GM12878 (cell line): Measurements from ENCODE around the gene SMO. TPM values are rescaled to one million over a fixed set of nuclear protein-coding genes. Genes with fewer than 3 reads are reported as not detected.

Experiments used
- ATAC-seq: fragments of 200-7000 bp; cut with Tn5 transposase; 3 replicates; pipeline ENCODE4 v1.9.1; 2020; ENCODE audit warnings: mild to moderate bottlenecking, moderate library complexity
- BruUV-seq: library from RNA; stranded (reverse); fragments of 400-500 nt; replicated peaks from 2 replicates; lab custom pipeline; 2021; lab: Mats Ljungman, UMichigan
- CTCF ChIA-PET: fragments of 300-600 bp; sonication (Branson Sonifier 250); formaldehyde crosslinking; extraction: SDS; loops from one replicate; lab custom pipeline; 2021; ENCODE audit warnings: inconsistent platforms; lab: Yijun Ruan, JAX
- POLR2A ChIA-PET: fragments of 350-600 bp; formaldehyde crosslinking; extraction: SDS; loops from one replicate; lab custom pipeline; 2021; ENCODE audit warnings: inconsistent platforms; lab: Charles Lee
- RAD21 ChIA-PET: fragments of 300-600 bp; sonication (Branson Sonifier 250); formaldehyde crosslinking; loops from one replicate; lab custom pipeline; 2023; ENCODE audit warnings: antibody characterized with exemption; ENCODE audit not compliant: unreplicated experiment; lab: Charles Lee
- SMC1A ChIA-PET: fragments of 300-600 bp; sonication (Branson Sonifier 250); formaldehyde crosslinking; loops from one replicate; lab custom pipeline; 2023; ENCODE audit not compliant: unreplicated experiment, uncharacterized antibody; lab: Charles Lee
- DNase-seq: peaks from one replicate; pipeline ENCODE4 v3.0.0-alpha.2; 2011; ENCODE audit warnings: low read depth, low spot score
- FAIRE-seq: peaks from 3 replicates; lab custom pipeline; 2011; peaks lifted over from hg19 to GRCh38; lab: Jason Lieb, UNC
- H2AFZ ChIP-seq: 2 replicates; pipeline ENCODE4 v1.6.0; 2011; ENCODE audit warnings: low read depth, low read length, control low read depth; ENCODE audit not compliant: control insufficient read depth
- H3K27ac ChIP-seq: 2 replicates; pipeline ENCODE4 v1.5.1; 2011; ENCODE audit warnings: control low read depth; ENCODE audit not compliant: control insufficient read depth, insufficient read depth
- H3K27me3 ChIP-seq, 2 experiments: replicated peaks in 1 of 2; 2 replicates each; pipeline versions ENCODE4 v1.6.0 to v1.6.1; 2011; ENCODE audit warnings: low read length in 1 of 2; ENCODE audit not compliant: control insufficient read depth in 2 of 2, insufficient read depth in 2 of 2
- H3K36me3 ChIP-seq, 2 experiments: 2 replicates each; pipeline ENCODE4 v1.5.1; 2011; ENCODE audit warnings: low read length in 1 of 2; ENCODE audit not compliant: control insufficient read depth in 2 of 2, insufficient read depth in 2 of 2
- H3K4me1 ChIP-seq: 2 replicates; pipeline ENCODE4 v1.6.1; 2011; ENCODE audit warnings: mild to moderate bottlenecking, low read length, moderate library complexity, mixed read lengths; ENCODE audit not compliant: control insufficient read depth, insufficient read depth
- H3K4me2 ChIP-seq: 2 replicates; pipeline ENCODE4 v1.6.0; 2011; ENCODE audit warnings: control low read depth; ENCODE audit not compliant: control insufficient read depth, insufficient read depth
- H3K4me3 ChIP-seq: fragments of 200-600 bp; sonication (generic); 2 replicates; pipeline ENCODE4 v1.5.1; 2016
- H3K79me2 ChIP-seq: 2 replicates; pipeline ENCODE4 v1.6.0; 2011; ENCODE audit warnings: low read length; ENCODE audit not compliant: control insufficient read depth, insufficient read depth
- H3K9ac ChIP-seq: 2 replicates; pipeline ENCODE4 v1.8.0; 2011; ENCODE audit warnings: low read length, control low read depth, mixed read lengths; ENCODE audit not compliant: control insufficient read depth, insufficient read depth
- H3K9me3 ChIP-seq: replicated peaks from 3 replicates; pipeline ENCODE4 v1.5.1; 2011; ENCODE audit warnings: mild to moderate bottlenecking, low read length; ENCODE audit not compliant: control insufficient read depth, insufficient read depth
- H4K20me1 ChIP-seq: 2 replicates; pipeline ENCODE4 v1.6.0; 2011; ENCODE audit not compliant: control insufficient read depth, insufficient read depth
- ASH2L ChIP-seq: fragments of 300-600, 200-600 bp; sonication (generic); IDR thresholded peaks from 2 replicates; pipeline ENCODE4 v1.6.1; 2017; ENCODE audit warnings: low read depth, mild to moderate bottlenecking, borderline replicate concordance
- BHLHE40 ChIP-seq, 2 experiments: fragments of 450-650 bp in 1 of 2; IDR thresholded peaks; 2 replicates each; pipeline ENCODE4 v1.6.1; 2011 to 2017; ENCODE audit warnings: low read depth in 2 of 2, borderline replicate concordance in 1 of 2, improper control_type of control experiment in 1 of 2, low read length in 1 of 2, mild to moderate bottlenecking in 1 of 2
- FOS ChIP-seq: IDR thresholded peaks from 3 replicates; pipeline ENCODE4 v1.6.1; 2011; ENCODE audit warnings: borderline replicate concordance; ENCODE audit not compliant: insufficient read length; ENCODE audit errors: extremely low read depth
- GABPA ChIP-seq: IDR thresholded peaks from 2 replicates; pipeline ENCODE4 v1.6.1; 2014; ENCODE audit warnings: antibody characterized with exemption, low read depth, mild to moderate bottlenecking, inconsistent platforms
- PML ChIP-seq: IDR thresholded peaks from 2 replicates; pipeline ENCODE4 v1.6.1; 2012; ENCODE audit warnings: low read length, inconsistent platforms
- RELA ChIP-seq: fragments of 450-650 bp; IDR thresholded peaks from 2 replicates; pipeline ENCODE4 v1.8.0; 2014; ENCODE audit warnings: borderline replicate concordance; ENCODE audit not compliant: partially characterized antibody
- RUNX3 ChIP-seq: IDR thresholded peaks from 2 replicates; pipeline ENCODE4 v1.6.1; 2012; ENCODE audit warnings: low read length, inconsistent platforms
- SMAD5 ChIP-seq: IDR thresholded peaks from 2 replicates; pipeline ENCODE4 v1.6.1; 2016; ENCODE audit warnings: antibody characterized with exemption, low read depth
- ZNF207 ChIP-seq: fragments of 450-650 bp; IDR thresholded peaks from 2 replicates; pipeline ENCODE4 v1.6.1; 2014; ENCODE audit warnings: antibody characterized with exemption, mild to moderate bottlenecking, borderline replicate concordance
- ZZZ3 ChIP-seq: IDR thresholded peaks from 2 replicates; pipeline ENCODE4 v1.6.1; 2011; ENCODE audit warnings: low read depth; ENCODE audit not compliant: control insufficient read depth, insufficient read length
- WGBS: methylation state at CpG from one replicate; pipeline ENCODE4 v1.1.6; 2016; ENCODE audit warnings: low lambda C conversion rate; ENCODE audit not compliant: insufficient replicate concordance, insufficient coverage; ENCODE audit errors: missing lambda C conversion rate; 5-methylcytosine and 5-hydroxymethylcytosine counted together
- in situ Hi-C: fragments of 300-500 bp; cut with MboI; formaldehyde crosslinking; loops from 9 replicates; pipeline ENCODE4 v1.14.3; 2018; ENCODE audit warnings: mixed read lengths
- intact Hi-C: fragments of 100-400 bp; cut with micrococcal nuclease; formaldehyde crosslinking; loops from one replicate; pipeline ENCODE4 v1.14.2; 2022; ENCODE audit not compliant: unreplicated experiment
- polyA plus RNA-seq, 11 experiments: library from polyadenylated mRNA; depleted of rRNA in 4 of 11; unstranded in 6 of 11; stranded (reverse) in 5 of 11; fragments of >200 nt; fragmentation: Nextera tagmentation in 4 of 11; fragmentation: Illumina TruSeq in 1 of 11; extraction: Ambion mirVana in 4 of 11; extraction: Trizol in 1 of 11; gene quantifications; 1 replicate in 1 of 11; 2 replicates in 10 of 11; pipeline versions ENCODE4 v1.2.1 to v1.2.3, GENCODE V29; 2011 to 2016; ENCODE audit warnings: inconsistent platforms in 2 of 11, missing spikeins in 2 of 11, low read depth in 1 of 11
- total RNA-seq, 4 experiments: library from RNA; depleted of rRNA in 3 of 4; stranded (reverse); fragments of >200 nt in 3 of 4; fragmentation: Illumina TruSeq in 1 of 4; extraction: Trizol in 1 of 4; gene quantifications; 2 replicates each; pipeline versions ENCODE4 v1.2.1 to v1.2.3, GENCODE V29; 2013 to 2021
- TF ChIP-seq, protein P1 (sequence below): fragments of 450-650 bp; IDR thresholded peaks from 2 replicates; pipeline ENCODE4 v1.6.1; 2017; ENCODE audit warnings: mild to moderate bottlenecking, low read depth, inconsistent platforms; ENCODE audit not compliant: poor library complexity, severe bottlenecking

SMO gene
- total and polyA plus RNA-seq, 10 of the 15 experiments (the other 5 are each of a cell fraction or from before 2014, with no cell fraction given), result 0.40 to 11.2 (median 2.6) TPM

GRCh38 chr7:129238546-129238945 lies 50.1 kb downstream of the SMO start:
- Histone ChIP-seq H4K20me1 (no peaks in the 10 kb centered on the region), H3K4me3 (peak overlapping the region; percentile 42), H2AFZ (no peak overlapping the region), H3K27ac (no peak overlapping the region), H3K36me3 (no peaks in the 10 kb centered on the region), H3K4me2 (peak overlapping the region; percentile 79), H3K27me3 (no peaks in the 10 kb centered on the region), H3K9me3 (no peaks in the 10 kb centered on the region), H3K9ac (no peak overlapping the region), H3K4me1 (peaks cover 13% of the 10 kb centered on the region), H3K79me2 (no peaks in the 10 kb centered on the region)
- no peak for DNase-seq
- in situ Hi-C loops, result no loop called here
- ChIA-PET POLR2A (interaction anchor here (0.6 kb wide), 1 partner anchor 634 kb away, joined by 3 read pairs; no protein-coding TSS in a partner anchor), CTCF (interaction anchor here (0.9 to 1.5 kb wide), 7 partner anchors 8 to 233 kb away, joined by 3 to 11 read pairs (median 4); no protein-coding TSS in a partner anchor), SMC1A (interaction anchor here (0.7 to 4.6 kb wide), 5 partner anchors 12 to 116 kb away, joined by 3 to 17 read pairs (median 3); partner anchors contain the start of gene AHCYL2), RAD21 (interaction anchor here (1.2 kb wide), 1 partner anchor 15 kb away, joined by 3 read pairs; no protein-coding TSS in a partner anchor)
- TF ChIP-seq RELA (no peak), GABPA (no peak), ZNF207 (no peak), BHLHE40 (IDR thresholded peaks at IDR 0.05; ENCODE audit: borderline replicate concordance in 1 of 2, low read depth in 2 of 2, low read length in 1 of 2) (no peak), FOS (no peak), PML (no peak), ZZZ3 (no peak), ASH2L (no peak), SMAD5 (no peak), RUNX3 (no peak)
- TF ChIP-seq, protein P1, sequence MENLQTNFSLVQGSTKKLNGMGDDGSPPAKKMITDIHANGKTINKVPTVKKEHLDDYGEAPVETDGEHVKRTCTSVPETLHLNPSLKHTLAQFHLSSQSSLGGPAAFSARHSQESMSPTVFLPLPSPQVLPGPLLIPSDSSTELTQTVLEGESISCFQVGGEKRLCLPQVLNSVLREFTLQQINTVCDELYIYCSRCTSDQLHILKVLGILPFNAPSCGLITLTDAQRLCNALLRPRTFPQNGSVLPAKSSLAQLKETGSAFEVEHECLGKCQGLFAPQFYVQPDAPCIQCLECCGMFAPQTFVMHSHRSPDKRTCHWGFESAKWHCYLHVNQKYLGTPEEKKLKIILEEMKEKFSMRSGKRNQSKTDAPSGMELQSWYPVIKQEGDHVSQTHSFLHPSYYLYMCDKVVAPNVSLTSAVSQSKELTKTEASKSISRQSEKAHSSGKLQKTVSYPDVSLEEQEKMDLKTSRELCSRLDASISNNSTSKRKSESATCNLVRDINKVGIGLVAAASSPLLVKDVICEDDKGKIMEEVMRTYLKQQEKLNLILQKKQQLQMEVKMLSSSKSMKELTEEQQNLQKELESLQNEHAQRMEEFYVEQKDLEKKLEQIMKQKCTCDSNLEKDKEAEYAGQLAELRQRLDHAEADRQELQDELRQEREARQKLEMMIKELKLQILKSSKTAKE, result no peak
- no TSS peak for BruUV-seq
- FAIRE-seq, result peak; percentile 49
- peak; percentile 77 for ATAC-seq
- 49% methylated on average over 8 of the region's 8 CpGs for WGBS
- intact Hi-C loops, result no loop called here
